K562 (cell line): Measurements from ENCODE around the gene HIVEP2. TPM values are rescaled to one million over a fixed set of nuclear protein-coding genes. Genes with fewer than 3 reads are reported as not detected.
A peak's percentile ranks its signal among the peaks of the same experiment; 100 is the strongest.

ENCODE experiments used
- ATAC-seq: fragments of 200-7000 bp; cut with Tn5 transposase; 3 replicates; pipeline ENCODE4 v1.9.1; 2020; ENCODE audit warnings: moderate library complexity
- BruUV-seq: library from RNA; stranded (reverse); fragments of 400-500 nt; replicated peaks from 2 replicates; lab custom pipeline; 2021; lab: Mats Ljungman, UMichigan
- CTCF ChIA-PET: fragments of 300-600 bp; formaldehyde crosslinking; extraction: SDS; loops from one replicate; lab custom pipeline; 2021; ENCODE audit warnings: low intra/inter-chr PET ratio; lab: Yijun Ruan, JAX
- POLR2A ChIA-PET: fragments of 300-600, 350-650 bp; sonication (Branson Sonifier 250); formaldehyde crosslinking; extraction: SDS; loops from one replicate; lab custom pipeline; 2021; ENCODE audit warnings: antibody characterized with exemption, inconsistent platforms; lab: Yijun Ruan, JAX
- DNase-seq, 4 experiments: peaks; one replicate each; pipeline versions ENCODE4 v3.0.0 to v3.0.0-alpha.2; 2011 to 2018; ENCODE audit warnings: low spot score in 3 of 4, mixed read lengths in 3 of 4; ENCODE audit errors: extremely low read depth in 1 of 4
- FAIRE-seq: peaks from 2 replicates; lab custom pipeline; 2011; peaks lifted over from hg19 to GRCh38; lab: Jason Lieb, UNC
- H2AFZ ChIP-seq: 2 replicates; pipeline ENCODE4 v1.6.0; 2011; ENCODE audit warnings: low read depth, low read length, control low read depth, inconsistent platforms
- H3K27ac ChIP-seq: fragments of 200-600 bp; 3 replicates; pipeline ENCODE4 v1.8.0; 2011; ENCODE audit warnings: low read depth, mild to moderate bottlenecking, control low read depth, inconsistent platforms, low read length, moderate library complexity, mixed read lengths; ENCODE audit errors: extremely low read depth
- H3K27me3 ChIP-seq, 2 experiments: fragments of 300-600 bp in 1 of 2; 2 replicates in 1 of 2; 3 replicates in 1 of 2; pipeline versions ENCODE4 v1.6.0 to v1.8.0; 2011; ENCODE audit warnings: inconsistent platforms in 2 of 2, low read length in 2 of 2, mild to moderate bottlenecking in 1 of 2, mixed read lengths in 1 of 2, moderate library complexity in 1 of 2; ENCODE audit not compliant: control insufficient read depth in 2 of 2, insufficient read depth in 2 of 2
- H3K36me3 ChIP-seq: fragments of 300-600 bp; 3 replicates; pipeline ENCODE4 v1.8.0; 2011; ENCODE audit warnings: mild to moderate bottlenecking, low read length, inconsistent platforms; ENCODE audit not compliant: control insufficient read depth, insufficient read depth
- H3K4me1 ChIP-seq, 2 experiments: fragments of 200-600 bp in 1 of 2; replicated peaks in 1 of 2; 2 replicates in 1 of 2; 3 replicates in 1 of 2; pipeline versions ENCODE4 v1.5.1 to v1.8.0; 2011; ENCODE audit warnings: inconsistent platforms in 2 of 2, low read length in 2 of 2, mild to moderate bottlenecking in 1 of 2, mixed read lengths in 1 of 2, moderate library complexity in 1 of 2; ENCODE audit not compliant: control insufficient read depth in 2 of 2, insufficient read depth in 2 of 2
- H3K4me2 ChIP-seq: 2 replicates; pipeline ENCODE4 v1.6.1; 2011; ENCODE audit warnings: low read length, control low read depth, inconsistent platforms, mixed read lengths; ENCODE audit not compliant: insufficient read depth
- H3K4me3 ChIP-seq: fragments of 200-600 bp; sonication (generic), shearing (Covaris generic); 2 replicates; pipeline ENCODE4 v1.5.1; 2016; ENCODE audit warnings: control low read depth, inconsistent platforms
- H3K79me2 ChIP-seq: fragments of 200-600 bp; 3 replicates; pipeline ENCODE4 v1.8.0; 2011; ENCODE audit warnings: low read length, inconsistent platforms; ENCODE audit not compliant: control insufficient read depth, insufficient read depth
- H3K9ac ChIP-seq, 2 experiments: 2 replicates each; pipeline versions ENCODE4 v1.6.0 to v1.6.1; 2011; ENCODE audit warnings: low read depth in 2 of 2, low read length in 2 of 2, control low read depth in 1 of 2, inconsistent platforms in 1 of 2, mild to moderate bottlenecking in 1 of 2, mixed read lengths in 1 of 2; ENCODE audit not compliant: insufficient read depth in 1 of 2
- H3K9me1 ChIP-seq: one replicate; pipeline ENCODE4 v1.6.0; 2011; ENCODE audit warnings: inconsistent platforms, mild to moderate bottlenecking, low read length, moderate library complexity; ENCODE audit not compliant: control insufficient read depth, insufficient read depth
- H3K9me3 ChIP-seq: replicated peaks from 2 replicates; pipeline ENCODE4 v1.5.1; 2011; ENCODE audit warnings: low read depth, low read length, inconsistent platforms; ENCODE audit not compliant: control insufficient read depth, insufficient read depth
- H4K20me1 ChIP-seq: replicated peaks from 2 replicates; pipeline ENCODE4 v1.6.1; 2011; ENCODE audit warnings: low read length, inconsistent platforms, mixed read lengths; ENCODE audit not compliant: control insufficient read depth, insufficient read depth
- HOXB6 ChIP-seq: fragments of 250-450 bp; sonication (Bioruptor Pico); IDR thresholded peaks from 2 replicates; pipeline ENCODE4 v1.5.1; 2022; ENCODE audit warnings: mild to moderate bottlenecking, borderline replicate concordance
- NFIC ChIP-seq: fragments of 450-650 bp; IDR thresholded peaks from 2 replicates; pipeline ENCODE4 v1.6.1; 2017; ENCODE audit warnings: mild to moderate bottlenecking, inconsistent platforms
- PRMT5 ChIP-seq: sonication (generic); formaldehyde crosslinking; IDR thresholded peaks from 2 replicates; pipeline ENCODE4 v1.5.0; 2020; ENCODE audit warnings: missing genetic modification reagents
- RAD21 ChIP-seq, 2 experiments: fragments of 250-450 bp in 1 of 2; fragments of 450-650 bp in 1 of 2; sonication (Bioruptor Pico) in 1 of 2; formaldehyde crosslinking in 1 of 2; IDR thresholded peaks in 1 of 2; conservative IDR thresholded peaks in 1 of 2; 2 replicates each; pipeline versions ENCODE4 v1.4.0 to v1.8.0; 2020 to 2022; ENCODE audit warnings: mild to moderate bottlenecking in 2 of 2, moderate library complexity in 1 of 2
- SMARCA4 ChIP-seq: fragments of 450-650 bp; IDR thresholded peaks from 2 replicates; pipeline ENCODE4 v1.6.1; 2016
- ZNF263 ChIP-seq: sonication (generic); formaldehyde crosslinking; IDR thresholded peaks from 2 replicates; pipeline ENCODE4 v1.8.0; 2022; ENCODE audit warnings: mild to moderate bottlenecking, missing genetic modification reagents, borderline replicate concordance
- WGBS: fragments of 100-300 bp; shearing (Covaris generic); methylation state at CpG from one replicate; pipeline ENCODE4 v1.1.6; 2016; ENCODE audit warnings: low coverage, mixed read lengths; ENCODE audit not compliant: insufficient coverage; ENCODE audit errors: missing lambda C conversion rate; 5-methylcytosine and 5-hydroxymethylcytosine counted together
- in situ Hi-C: fragments of 300-500 bp; cut with MboI; formaldehyde crosslinking; loops from 4 replicates; pipeline ENCODE4 v1.15.0; 2018; ENCODE audit warnings: inconsistent platforms, mixed read lengths
- intact Hi-C: fragments of 100-400 bp; cut with micrococcal nuclease; formaldehyde crosslinking; loops from 2 replicates; pipeline ENCODE4 v1.14.2; 2022
- polyA plus RNA-seq, 8 experiments: library from polyadenylated mRNA; depleted of rRNA in 4 of 8; stranded (reverse) in 5 of 8; unstranded in 3 of 8; fragments of >200 nt; fragmentation: Nextera tagmentation in 2 of 8; fragmentation: Illumina TruSeq in 1 of 8; extraction: Ambion mirVana in 2 of 8; extraction: Trizol in 1 of 8; gene quantifications; 2 replicates each; pipeline versions ENCODE4 v1.2.1 to v1.2.3, GENCODE V29; 2011 to 2014; ENCODE audit warnings: inconsistent platforms in 1 of 8, missing spikeins in 1 of 8
- total RNA-seq, 7 experiments: library from RNA; depleted of rRNA in 6 of 7; stranded (reverse); fragments of >200 nt in 6 of 7; fragmentation: Illumina TruSeq in 2 of 7; extraction: Trizol in 2 of 7; gene quantifications; 2 replicates each; pipeline versions ENCODE4 v1.2.1 to v1.2.3, GENCODE V29; 2011 to 2021; ENCODE audit warnings: low replicate concordance in 1 of 7
- TF ChIP-seq, protein P1 (sequence below): sonication (generic); formaldehyde crosslinking; IDR thresholded peaks from 2 replicates; pipeline ENCODE4 v1.5.0; 2020; ENCODE audit warnings: missing genetic modification reagents
- TF ChIP-seq, protein P2 (sequence below): IDR thresholded peaks from 2 replicates; pipeline ENCODE4 v1.6.1; 2011; ENCODE audit not compliant: insufficient read length; ENCODE audit errors: extremely low read depth

The HIVEP2 gene
- total and polyA plus RNA-seq, 9 of the 15 experiments (the other 6 are each of a cell fraction or from before 2014, with no cell fraction given) = under 0.01 to 1.2 (median 0.31) TPM

GRCh38 chr6:142830807-142831206 is 114.2 kb downstream of the HIVEP2 start:
- H4K20me1 ChIP-seq = no peaks in the 10 kb centered on the region
- DNase-seq = no peak
- no peak overlapping the region for H3K4me3 ChIP-seq
- intact Hi-C loops = no loop called here
- H3K9me3 ChIP-seq = no peaks in the 10 kb centered on the region
- H3K4me2 ChIP-seq = no peak overlapping the region
- no TSS peak for BruUV-seq
- in situ Hi-C loops = no loop called here
- no peak for FAIRE-seq
- H3K9ac ChIP-seq = no peak overlapping the region
- H3K27ac ChIP-seq = no peak overlapping the region
- no peaks in the 10 kb centered on the region for H3K79me2 ChIP-seq
- WGBS = 1% methylated on average over 6 of the region's 6 CpGs
- H2AFZ ChIP-seq = no peak overlapping the region
- H3K9me1 ChIP-seq = no peaks in the 10 kb centered on the region
- CTCF ChIA-PET = no interaction called here
- POLR2A ChIA-PET = no interaction called here
- H3K27me3 ChIP-seq = peaks cover 0 to 8% of the 10 kb centered on the region in 2 experiments; a peak in 2 of 5 replicates
- TF ChIP-seq RAD21 (CRISPR knock-in tag; conservative IDR thresholded peaks at IDR 0.05 in 1 of 2, IDR thresholded peaks at IDR 0.05 in 1 of 2) (no peak), NFIC (peak; percentile 61)
- TF ChIP-seq, protein P1, sequence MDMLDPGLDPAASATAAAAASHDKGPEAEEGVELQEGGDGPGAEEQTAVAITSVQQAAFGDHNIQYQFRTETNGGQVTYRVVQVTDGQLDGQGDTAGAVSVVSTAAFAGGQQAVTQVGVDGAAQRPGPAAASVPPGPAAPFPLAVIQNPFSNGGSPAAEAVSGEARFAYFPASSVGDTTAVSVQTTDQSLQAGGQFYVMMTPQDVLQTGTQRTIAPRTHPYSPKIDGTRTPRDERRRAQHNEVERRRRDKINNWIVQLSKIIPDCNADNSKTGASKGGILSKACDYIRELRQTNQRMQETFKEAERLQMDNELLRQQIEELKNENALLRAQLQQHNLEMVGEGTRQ (CRISPR knock-in tag) = no peak
- no peaks in the 10 kb centered on the region for H3K4me1 ChIP-seq
- ATAC-seq = no peak
- H3K36me3 ChIP-seq = no peaks in the 10 kb centered on the region

GRCh38 chr6:142830116-142830710 is 114.8 kb downstream of the HIVEP2 start:
- CTCF ChIA-PET = interaction anchor here (0.7 kb wide), 1 partner anchor 11 kb away, joined by 3 read pairs; no protein-coding TSS in a partner anchor
- no peak overlapping the region for H3K4me3 ChIP-seq

More at GRCh38 chr6:142830116-142830710, 114.8 kb downstream of the HIVEP2 start:
- WGBS = 6% methylated on average over 5 of the region's 5 CpGs
- BruUV-seq = no TSS peak
- POLR2A ChIA-PET = interaction anchor here (0.6 kb wide), 1 partner anchor 25 kb away, joined by 3 read pairs; no protein-coding TSS in a partner anchor
- H2AFZ ChIP-seq = no peak overlapping the region
- no peaks in the 10 kb centered on the region for H3K9me3 ChIP-seq
- H3K27me3 ChIP-seq = peaks cover 0 to 8% of the 10 kb centered on the region in 2 experiments; a peak in 2 of 5 replicates
- H3K36me3 ChIP-seq = no peaks in the 10 kb centered on the region
- DNase-seq = no peak
- no peaks in the 10 kb centered on the region for H4K20me1 ChIP-seq
- no peak overlapping the region for H3K27ac ChIP-seq
- in situ Hi-C loops (no loop called here), intact Hi-C loops (no loop called here)
- H3K9me1 ChIP-seq = no peaks in the 10 kb centered on the region
- no peaks in the 10 kb centered on the region for H3K79me2 ChIP-seq
- no peak for ATAC-seq
- no peak overlapping the region for H3K9ac ChIP-seq
- no peak for FAIRE-seq
- no peaks in the 10 kb centered on the region for H3K4me1 ChIP-seq
- no peak overlapping the region for H3K4me2 ChIP-seq
- TF ChIP-seq, protein P2, sequence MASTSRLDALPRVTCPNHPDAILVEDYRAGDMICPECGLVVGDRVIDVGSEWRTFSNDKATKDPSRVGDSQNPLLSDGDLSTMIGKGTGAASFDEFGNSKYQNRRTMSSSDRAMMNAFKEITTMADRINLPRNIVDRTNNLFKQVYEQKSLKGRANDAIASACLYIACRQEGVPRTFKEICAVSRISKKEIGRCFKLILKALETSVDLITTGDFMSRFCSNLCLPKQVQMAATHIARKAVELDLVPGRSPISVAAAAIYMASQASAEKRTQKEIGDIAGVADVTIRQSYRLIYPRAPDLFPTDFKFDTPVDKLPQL = no peak
- TF ChIP-seq PRMT5 (CRISPR knock-in tag) (no peak), HOXB6 (CRISPR knock-in tag) (no peak), ZNF263 (CRISPR knock-in tag) (no peak), SMARCA4 (no peak)
